Hepatocyte (in vitro differentiated cells): ENCODE results near the gene ALAS2. TPM values are rescaled to one million over a fixed set of nuclear protein-coding genes. Genes with fewer than 3 reads are reported as not detected.

ENCODE experiments used
- DNase-seq: peaks from one replicate; pipeline ENCODE4 v3.0.0-alpha.2; 2016; ENCODE audit warnings: low spot score
- H2AFZ ChIP-seq: fragments of 200-600 bp; sonication (generic); 2 replicates; pipeline ENCODE4 v1.6.0; 2016; ENCODE audit warnings: antibody characterized with exemption, mild to moderate bottlenecking
- H3K27ac ChIP-seq: fragments of 200-600 bp; sonication (generic); 2 replicates; pipeline ENCODE4 v1.5.1; 2016; ENCODE audit warnings: mild to moderate bottlenecking
- H3K27me3 ChIP-seq: fragments of 200-600 bp; sonication (generic); 2 replicates; pipeline ENCODE4 v1.6.1; 2016
- H3K36me3 ChIP-seq: fragments of 200-600 bp; sonication (generic); replicated peaks from 2 replicates; pipeline ENCODE4 v1.5.1; 2016; ENCODE audit warnings: low read depth; ENCODE audit not compliant: insufficient read depth
- H3K4me1 ChIP-seq: fragments of 200-600 bp; sonication (generic); 2 replicates; pipeline ENCODE4 v1.5.1; 2016; ENCODE audit warnings: mild to moderate bottlenecking, moderate library complexity; ENCODE audit not compliant: insufficient read depth
- H3K4me2 ChIP-seq: fragments of 200-600 bp; sonication (generic); 2 replicates; pipeline ENCODE4 v1.6.0; 2016
- H3K4me3 ChIP-seq: fragments of 200-600 bp; sonication (generic); 2 replicates; pipeline ENCODE4 v1.5.1; 2016; ENCODE audit warnings: mild to moderate bottlenecking
- H3K79me2 ChIP-seq: fragments of 200-600 bp; sonication (generic); 2 replicates; pipeline ENCODE4 v1.6.0; 2017; ENCODE audit warnings: mild to moderate bottlenecking
- H3K9me2 ChIP-seq: fragments of 200-600 bp; sonication (generic); replicated peaks from 2 replicates; pipeline ENCODE4 v1.6.0; 2017; ENCODE audit warnings: mild to moderate bottlenecking; ENCODE audit not compliant: insufficient read depth
- H3K9me3 ChIP-seq: fragments of 200-600 bp; sonication (generic); 2 replicates; pipeline ENCODE4 v1.5.1; 2016; ENCODE audit warnings: low read depth, mild to moderate bottlenecking
- H4K20me1 ChIP-seq: fragments of 200-600 bp; sonication (generic); 2 replicates; pipeline ENCODE4 v1.6.0; 2016; ENCODE audit warnings: mild to moderate bottlenecking; ENCODE audit not compliant: insufficient read depth, poor library complexity, severe bottlenecking
- CTCF ChIP-seq: fragments of 200-600 bp; sonication (generic); IDR thresholded peaks from 2 replicates; pipeline ENCODE4 v1.5.1; 2016; ENCODE audit warnings: antibody characterized with exemption, mild to moderate bottlenecking; ENCODE audit not compliant: poor library complexity
- EZH2 ChIP-seq: fragments of 200-600 bp; sonication (generic); IDR thresholded peaks from 2 replicates; pipeline ENCODE4 v1.6.1; 2016; ENCODE audit warnings: antibody characterized with exemption, mild to moderate bottlenecking, borderline replicate concordance
- EZH2phosphoT487 ChIP-seq: fragments of 200-600 bp; sonication (generic); IDR thresholded peaks from one replicate; pipeline ENCODE4 v1.6.1; 2018; ENCODE audit warnings: antibody characterized with exemption, mild to moderate bottlenecking, low read depth, moderate library complexity; ENCODE audit not compliant: unreplicated experiment, severe bottlenecking
- WGBS: methylation state at CpG from one replicate; pipeline ENCODE4 v1.1.6; 2016; ENCODE audit warnings: low lambda C conversion rate; ENCODE audit errors: missing lambda C conversion rate; 5-methylcytosine and 5-hydroxymethylcytosine counted together
- polyA plus RNA-seq: library from polyadenylated mRNA; unstranded; fragments of >200 nt; fragmentation: Nextera tagmentation; extraction: Ambion mirVana; gene quantifications from 2 replicates; pipeline ENCODE4 v1.2.1, GENCODE V29; 2016
- total RNA-seq: library from RNA; depleted of rRNA; stranded (reverse); fragments of >200 nt; gene quantifications from 2 replicates; pipeline ENCODE4 v1.2.3, GENCODE V29; 2014

ALAS2 gene
- total and polyA plus RNA-seq, 2 experiments from 2014 or later = not detected

DNA sequence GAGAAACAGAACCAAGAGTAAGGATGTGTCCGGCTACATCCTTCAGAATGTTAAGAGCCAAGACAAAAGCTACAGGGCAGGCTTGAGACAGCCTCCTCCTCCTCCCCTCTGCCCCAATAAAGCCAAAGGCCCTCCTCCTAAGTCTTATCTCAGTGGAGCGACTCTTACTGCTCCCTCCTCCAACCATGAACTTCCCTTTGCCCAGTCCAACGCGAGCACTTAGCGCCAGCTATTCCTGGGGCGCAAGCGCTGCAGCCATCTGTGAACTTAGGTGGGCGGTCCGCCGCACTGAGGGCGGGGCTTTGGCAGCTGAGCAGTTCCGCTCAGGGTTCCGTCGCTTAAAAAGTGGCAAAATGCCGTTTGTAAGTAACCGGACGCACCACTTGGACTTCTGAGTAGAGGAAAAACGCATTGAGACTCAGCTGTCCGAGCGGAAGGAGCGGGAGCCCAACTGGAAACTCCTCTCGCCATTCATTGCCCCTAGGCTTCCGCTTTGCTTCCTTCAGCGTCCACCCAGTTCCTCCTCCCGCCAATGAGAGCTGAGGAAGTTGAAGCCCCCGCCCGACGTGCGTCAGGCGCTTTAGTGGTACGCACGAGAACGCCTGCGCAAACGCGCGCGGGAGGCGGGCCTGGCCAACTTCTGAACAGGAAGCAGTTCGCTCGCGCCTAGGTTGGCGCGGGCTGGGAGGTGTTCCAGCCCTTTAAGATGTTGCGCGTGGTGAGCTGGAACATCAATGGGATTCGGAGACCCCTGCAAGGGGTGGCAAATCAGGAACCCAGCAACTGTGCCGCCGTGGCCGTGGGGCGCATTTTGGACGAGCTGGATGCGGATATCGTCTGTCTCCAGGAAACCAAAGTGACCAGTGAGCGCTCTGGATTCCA lies 30.8 kb downstream of the ALAS2 start, which contains the start of gene APEX2:
APEX2 (plus strand) TSS at position 647 of the 882 bp plus-strand sequence; CDS start at position 707, 60 bp downstream.
- H3K36me3 ChIP-seq = no peaks in the 10 kb centered on the region
- TF ChIP-seq EZH2phosphoT487 = no peak
- no peak for TF ChIP-seq CTCF
- TF ChIP-seq EZH2 = no peak
- DNase-seq = peak; percentile 93
- 45% methylated on average over 55 of the region's 55 CpGs for WGBS
- H2AFZ ChIP-seq = peak within 1 kb of the TSS; percentile 52
- H3K27ac ChIP-seq = peak within 1 kb of the TSS; percentile 96
- H3K4me2 ChIP-seq = peak within 1 kb of the TSS; percentile 84
- peak within 1 kb of the TSS; percentile 45 for H3K4me3 ChIP-seq
- peaks cover 14% of the 10 kb centered on the region for H3K79me2 ChIP-seq
- no peaks in the 10 kb centered on the region for H3K9me3 ChIP-seq
- no peaks in the 10 kb centered on the region for H3K4me1 ChIP-seq
- no peaks in the 10 kb centered on the region for H3K27me3 ChIP-seq
- H4K20me1 ChIP-seq = no peaks in the 10 kb centered on the region
- H3K9me2 ChIP-seq = no peaks in the 10 kb centered on the region

- no peaks in the 10 kb centered on the region for H3K27me3 ChIP-seq
- H4K20me1 ChIP-seq = no peaks in the 10 kb centered on the region
- no peak for DNase-seq
- no peak for TF ChIP-seq EZH2phosphoT487
- TF ChIP-seq EZH2 = no peak
- no peak for TF ChIP-seq CTCF
- no peaks in the 10 kb centered on the region for H3K36me3 ChIP-seq
- H3K4me3 ChIP-seq = no peak overlapping the region
- no peak overlapping the region for H2AFZ ChIP-seq
- H3K79me2 ChIP-seq = peaks cover 3% of the 10 kb centered on the region
- no peaks in the 10 kb centered on the region for H3K4me1 ChIP-seq
- no peak overlapping the region for H3K27ac ChIP-seq
- H3K4me2 ChIP-seq = no peak overlapping the region
- H3K9me3 ChIP-seq = no peaks in the 10 kb centered on the region
- no peaks in the 10 kb centered on the region for H3K9me2 ChIP-seq
These were observed 35.2 kb downstream of the ALAS2 start for GRCh38 chrX:54995621-54996020.

DNA sequence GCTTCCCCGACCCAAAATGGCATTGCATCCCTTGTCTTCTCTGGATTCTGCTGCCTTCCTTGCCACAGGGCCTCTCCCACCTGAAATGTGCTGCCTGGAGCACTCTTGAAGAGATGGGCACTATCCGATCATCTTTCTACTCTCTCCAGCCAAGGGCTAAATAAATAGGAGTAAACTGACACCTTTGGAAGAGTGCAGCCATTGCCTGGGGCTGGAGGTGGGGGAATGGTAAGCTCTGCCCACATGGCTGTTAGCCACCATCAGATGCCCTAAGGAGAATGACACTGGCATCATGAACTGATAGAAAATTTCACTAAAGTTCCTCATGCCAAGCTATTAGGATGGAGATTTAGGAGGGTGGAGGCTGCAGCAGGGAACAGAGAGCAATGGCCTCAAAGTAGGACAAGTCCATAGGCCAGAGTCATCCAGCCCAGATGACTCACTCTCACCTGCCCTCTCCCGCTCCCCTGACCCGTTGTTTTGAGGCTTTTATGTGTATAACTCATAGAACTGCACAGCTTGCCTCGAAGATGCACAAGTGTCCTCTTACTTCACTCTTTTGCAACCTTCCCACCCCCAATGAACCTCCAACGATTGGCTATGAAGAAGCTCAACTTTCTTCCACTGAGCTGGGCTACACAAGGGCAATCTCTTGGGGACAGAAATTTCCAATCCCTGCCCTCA lies 36.0 kb downstream of the ALAS2 start:
- Histone ChIP-seq H3K79me2 (no peaks in the 10 kb centered on the region), H3K27me3 (no peaks in the 10 kb centered on the region), H3K4me2 (no peak overlapping the region), H3K27ac (no peak overlapping the region), H3K4me1 (no peaks in the 10 kb centered on the region), H3K9me3 (no peaks in the 10 kb centered on the region), H3K4me3 (no peak overlapping the region), H2AFZ (no peak overlapping the region), H4K20me1 (no peaks in the 10 kb centered on the region), H3K9me2 (no peaks in the 10 kb centered on the region), H3K36me3 (no peaks in the 10 kb centered on the region)
- 73% methylated on average over 6 of the region's 6 CpGs for WGBS
- DNase-seq = peak; percentile 22
- no peak for TF ChIP-seq CTCF
- no peak for TF ChIP-seq EZH2
- no peak for TF ChIP-seq EZH2phosphoT487
